Measurements from ENCODE around the gene RARRES1.

Gene RARRES1

GRCh38 chr3:158747417-158747816, 15.2 kb upstream of the RARRES1 start:
- Histone ChIP-seq H2BK120ac (ENCODE audit: insufficient read depth, low read length, poor library complexity) (no peak overlapping the region), H2AK5ac (ENCODE audit: low read length) (no peak overlapping the region), H2BK12ac (ENCODE audit: low read length) (no peak overlapping the region), H3K79me1 (ENCODE audit: low read length) (no peaks in the 10 kb centered on the region), H3K4me3 (ENCODE audit: low read depth, low read length) (no peak overlapping the region), H3K4me2 (ENCODE audit: low read length) (no peak overlapping the region), H3K23ac (ENCODE audit: low read length) (no peak overlapping the region), H4K12ac (ENCODE audit: low read depth, low read length) (no peak overlapping the region), H3K18ac (ENCODE audit: low read length) (no peak overlapping the region), H3K79me2 (ENCODE audit: control insufficient read depth, insufficient read depth, low read length, poor library complexity) (no peaks in the 10 kb centered on the region), H2BK5ac (ENCODE audit: low read depth, low read length, poor library complexity) (no peak overlapping the region), H3K4me1 (ENCODE audit: control insufficient read depth in 1 of 2, insufficient read depth in 2 of 2, low read length in 2 of 2) (peaks cover 0 to 3% of the 10 kb centered on the region in 2 experiments), H3K36me3 (ENCODE audit: control insufficient read depth in 1 of 2, insufficient read depth in 2 of 2, low read length in 2 of 2) (no peaks in the 10 kb centered on the region), H3K4ac (ENCODE audit: low read depth, low read length) (no peak overlapping the region), H3K27me3 (ENCODE audit: insufficient read depth, low read length) (no peaks in the 10 kb centered on the region), H4K8ac (ENCODE audit: low read depth, low read length) (no peak overlapping the region), H3K14ac (ENCODE audit: low read length) (no peak overlapping the region), H3K9ac (ENCODE audit: low read length) (no peak overlapping the region), H3K9me3 (ENCODE audit: insufficient read depth, low read depth, low read length) (no peaks in the 10 kb centered on the region), H4K91ac (ENCODE audit: low read depth, low read length) (no peak overlapping the region), H3K27ac (ENCODE audit: low read depth, low read length) (no peak overlapping the region), H2AFZ (ENCODE audit: insufficient read depth, low read length, poor library complexity) (no peak overlapping the region)
- WGBS (ENCODE audit: extremely low coverage, insufficient coverage, insufficient read length) = no CpG with 5 or more reads among the region's 3 CpGs
- DNase-seq = no peak

- H4K12ac ChIP-seq (ENCODE audit: low read depth, low read length) = no peak overlapping the region
- no peaks in the 10 kb centered on the region for H3K9me3 ChIP-seq (ENCODE audit: insufficient read depth, low read depth, low read length)
- no peak overlapping the region for H2AK5ac ChIP-seq (ENCODE audit: low read length)
- no CpG with 5 or more reads among the region's 1 CpG for WGBS (ENCODE audit: extremely low coverage, insufficient coverage, insufficient read length)
- no peak overlapping the region for H4K8ac ChIP-seq (ENCODE audit: low read depth, low read length)
- H3K36me3 ChIP-seq (ENCODE audit: control insufficient read depth in 1 of 2, insufficient read depth in 2 of 2, low read length in 2 of 2) = no peaks in the 10 kb centered on the region
- H3K79me1 ChIP-seq (ENCODE audit: low read length) = no peaks in the 10 kb centered on the region
- no peak overlapping the region for H2AFZ ChIP-seq (ENCODE audit: insufficient read depth, low read length, poor library complexity)
- no peak overlapping the region for H2BK5ac ChIP-seq (ENCODE audit: low read depth, low read length, poor library complexity)
- no peak overlapping the region for H3K23ac ChIP-seq (ENCODE audit: low read length)
- no peak overlapping the region for H3K14ac ChIP-seq (ENCODE audit: low read length)
- H3K18ac ChIP-seq (ENCODE audit: low read length) = no peak overlapping the region
- no peak overlapping the region for H2BK12ac ChIP-seq (ENCODE audit: low read length)
- DNase-seq = no peak
- H2BK120ac ChIP-seq (ENCODE audit: insufficient read depth, low read length, poor library complexity) = no peak overlapping the region
- H3K9ac ChIP-seq (ENCODE audit: low read length) = no peak overlapping the region
- H3K27ac ChIP-seq (ENCODE audit: low read depth, low read length) = no peak overlapping the region
- H3K79me2 ChIP-seq (ENCODE audit: control insufficient read depth, insufficient read depth, low read length, poor library complexity) = no peaks in the 10 kb centered on the region
- no peak overlapping the region for H4K91ac ChIP-seq (ENCODE audit: low read depth, low read length)
- no peak overlapping the region for H3K4me2 ChIP-seq (ENCODE audit: low read length)
- peaks cover 0 to 3% of the 10 kb centered on the region in 2 experiments for H3K4me1 ChIP-seq (ENCODE audit: control insufficient read depth in 1 of 2, insufficient read depth in 2 of 2, low read length in 2 of 2)
- H3K4ac ChIP-seq (ENCODE audit: low read depth, low read length) = no peak overlapping the region
- no peak overlapping the region for H3K4me3 ChIP-seq (ENCODE audit: low read depth, low read length)
- no peaks in the 10 kb centered on the region for H3K27me3 ChIP-seq (ENCODE audit: insufficient read depth, low read length)
Measured at GRCh38 chr3:158745551-158745950, 13.3 kb upstream of the RARRES1 start.

GRCh38 chr3:158744567-158745288, 12.5 kb upstream of the RARRES1 start:
- Histone ChIP-seq H3K4me3 (ENCODE audit: low read depth, low read length) (no peak overlapping the region), H3K9me3 (ENCODE audit: insufficient read depth, low read depth, low read length) (no peaks in the 10 kb centered on the region), H2BK12ac (ENCODE audit: low read length) (no peak overlapping the region), H2BK120ac (ENCODE audit: insufficient read depth, low read length, poor library complexity) (no peak overlapping the region), H2AK5ac (ENCODE audit: low read length) (no peak overlapping the region), H2BK5ac (ENCODE audit: low read depth, low read length, poor library complexity) (no peak overlapping the region), H3K79me1 (ENCODE audit: low read length) (no peaks in the 10 kb centered on the region), H4K12ac (ENCODE audit: low read depth, low read length) (no peak overlapping the region), H3K23ac (ENCODE audit: low read length) (no peak overlapping the region), H3K4ac (ENCODE audit: low read depth, low read length) (no peak overlapping the region), H3K4me1 (ENCODE audit: control insufficient read depth in 1 of 2, insufficient read depth in 2 of 2, low read length in 2 of 2) (peaks cover 0 to 3% of the 10 kb centered on the region in 2 experiments), H3K14ac (ENCODE audit: low read length) (no peak overlapping the region), H3K4me2 (ENCODE audit: low read length) (no peak overlapping the region), H4K8ac (ENCODE audit: low read depth, low read length) (no peak overlapping the region), H4K91ac (ENCODE audit: low read depth, low read length) (no peak overlapping the region), H3K27me3 (ENCODE audit: insufficient read depth, low read length) (no peaks in the 10 kb centered on the region), H3K18ac (ENCODE audit: low read length) (no peak overlapping the region), H3K27ac (ENCODE audit: low read depth, low read length) (no peak overlapping the region), H3K79me2 (ENCODE audit: control insufficient read depth, insufficient read depth, low read length, poor library complexity) (no peaks in the 10 kb centered on the region), H3K36me3 (ENCODE audit: control insufficient read depth in 1 of 2, insufficient read depth in 2 of 2, low read length in 2 of 2) (no peaks in the 10 kb centered on the region), H2AFZ (ENCODE audit: insufficient read depth, low read length, poor library complexity) (no peak overlapping the region), H3K9ac (ENCODE audit: low read length) (no peak overlapping the region)
- WGBS (ENCODE audit: extremely low coverage, insufficient coverage, insufficient read length) = no CpG with 5 or more reads among the region's 4 CpGs
- DNase-seq = no peak

- Histone ChIP-seq H3K79me2 (ENCODE audit: control insufficient read depth, insufficient read depth, low read length, poor library complexity) (no peaks in the 10 kb centered on the region), H3K36me3 (ENCODE audit: control insufficient read depth in 1 of 2, insufficient read depth in 2 of 2, low read length in 2 of 2) (no peaks in the 10 kb centered on the region), H3K27me3 (ENCODE audit: insufficient read depth, low read length) (no peaks in the 10 kb centered on the region), H3K23ac (ENCODE audit: low read length) (no peak overlapping the region), H3K27ac (ENCODE audit: low read depth, low read length) (no peak overlapping the region), H2BK120ac (ENCODE audit: insufficient read depth, low read length, poor library complexity) (no peak overlapping the region), H3K4me2 (ENCODE audit: low read length) (no peak overlapping the region), H3K79me1 (ENCODE audit: low read length) (no peaks in the 10 kb centered on the region), H2BK12ac (ENCODE audit: low read length) (no peak overlapping the region), H3K9ac (ENCODE audit: low read length) (no peak overlapping the region), H4K91ac (ENCODE audit: low read depth, low read length) (no peak overlapping the region), H4K12ac (ENCODE audit: low read depth, low read length) (no peak overlapping the region), H2AK5ac (ENCODE audit: low read length) (no peak overlapping the region), H3K4me1 (ENCODE audit: control insufficient read depth in 1 of 2, insufficient read depth in 2 of 2, low read length in 2 of 2) (peaks cover 0 to 3% of the 10 kb centered on the region in 2 experiments), H3K4ac (ENCODE audit: low read depth, low read length) (no peak overlapping the region), H3K4me3 (ENCODE audit: low read depth, low read length) (no peak overlapping the region), H2BK5ac (ENCODE audit: low read depth, low read length, poor library complexity) (no peak overlapping the region), H3K14ac (ENCODE audit: low read length) (no peak overlapping the region), H2AFZ (ENCODE audit: insufficient read depth, low read length, poor library complexity) (no peak overlapping the region), H3K18ac (ENCODE audit: low read length) (no peak overlapping the region), H4K8ac (ENCODE audit: low read depth, low read length) (no peak overlapping the region), H3K9me3 (ENCODE audit: insufficient read depth, low read depth, low read length) (no peaks in the 10 kb centered on the region)
- no peak for DNase-seq
- no CpG with 5 or more reads among the region's 5 CpGs for WGBS (ENCODE audit: extremely low coverage, insufficient coverage, insufficient read length)
Measured at GRCh38 chr3:158743664-158744566, 11.7 kb upstream of the RARRES1 start.

All from trophoblast cell (in vitro differentiated cells and primary cell).